NAMALWA (cell line): ENCODE data around the gene FAM3A.
A peak's percentile ranks its signal among the peaks of the same experiment; 100 is the strongest.

Source experiments
- DNase-seq: peaks from one replicate; pipeline ENCODE4 v3.0.0-alpha.2; 2015; ENCODE audit warnings: low spot score

FAM3A gene

GRCh38 chrX:154534526-154535322, 18.7 kb upstream of the FAM3A start:
- DNase-seq: peak; percentile 83

DNA sequence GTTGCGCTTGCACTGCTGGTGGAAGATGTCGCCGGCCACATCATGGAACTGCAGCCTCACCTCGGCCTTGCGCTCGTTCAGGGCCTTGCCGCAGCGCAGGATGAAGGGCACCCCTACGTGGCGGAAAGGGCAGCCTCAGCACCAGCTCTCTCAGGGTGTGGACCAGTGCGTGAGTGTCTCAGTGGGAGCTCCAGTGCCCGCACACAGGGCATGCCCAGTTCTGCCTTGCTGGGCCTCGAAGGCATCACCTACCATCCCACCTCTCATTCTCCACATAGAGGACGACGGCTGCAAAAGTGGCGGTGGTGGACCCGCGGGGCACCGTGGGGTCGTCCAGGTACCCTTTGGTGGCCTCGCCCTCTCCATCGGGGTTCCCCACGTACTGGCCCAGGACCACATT, 16.7 kb upstream of the FAM3A start:
- no peak for DNase-seq

- no peak for DNase-seq
These were observed 15.6 kb upstream of the FAM3A start for GRCh38 chrX:154531626-154532025.

DNA sequence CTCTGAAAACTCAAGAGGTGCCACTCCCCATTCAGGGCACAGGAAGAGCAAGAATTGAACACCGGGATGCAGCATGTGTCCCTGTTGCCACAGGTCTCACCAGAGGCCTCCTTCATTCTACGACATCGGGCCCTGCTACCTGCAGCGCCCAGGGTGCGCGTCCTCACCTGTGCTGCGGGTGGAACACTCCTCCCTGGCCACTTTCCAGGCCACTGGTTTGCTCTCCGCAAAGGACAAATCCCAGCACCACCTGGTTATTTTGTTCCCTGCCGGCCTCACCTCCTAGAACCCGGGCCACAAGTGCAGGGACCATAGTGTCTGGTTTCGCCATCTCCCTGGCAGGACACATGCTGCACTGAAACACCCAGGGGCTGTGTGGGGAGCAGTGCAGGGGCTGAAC, 14.3 kb upstream of the FAM3A start:
- no peak for DNase-seq

- no peak for DNase-seq
These were observed 13.2 kb upstream of the FAM3A start for GRCh38 chrX:154529206-154529612.

- DNase-seq: peak; percentile 80
These were observed 11.1 kb upstream of the FAM3A start for GRCh38 chrX:154526901-154527675.

GRCh38 chrX:154525606-154526490, 9.8 kb upstream of the FAM3A start:
- DNase-seq: no peak

DNA sequence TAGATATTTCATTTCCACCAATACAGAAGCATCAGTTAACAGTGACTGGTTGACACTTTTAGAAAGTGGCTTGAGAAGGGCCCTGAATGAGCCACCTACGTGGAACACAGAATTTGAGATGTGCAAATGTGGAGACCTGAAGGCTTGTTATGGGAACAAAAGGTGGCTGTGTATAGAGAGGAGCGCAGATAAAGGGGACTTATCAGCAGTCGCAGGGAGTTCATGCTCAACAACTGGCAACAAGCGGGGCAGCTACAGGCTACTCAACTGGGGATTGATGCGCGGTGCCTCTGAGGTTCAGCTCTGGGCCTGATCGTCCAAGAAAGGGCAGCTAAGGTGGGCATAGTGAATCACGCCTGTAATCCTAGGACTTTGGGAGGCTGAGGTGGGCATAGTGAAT, 3.4 kb upstream of the FAM3A start:
- no peak for DNase-seq

GRCh38 chrX:154517101-154517781, 1.2 kb upstream of the FAM3A start:
- DNase-seq: no peak

GRCh38 chrX:154516656-154517100, 646 bp upstream of the FAM3A start:
- DNase-seq: peak; percentile 32

DNA sequence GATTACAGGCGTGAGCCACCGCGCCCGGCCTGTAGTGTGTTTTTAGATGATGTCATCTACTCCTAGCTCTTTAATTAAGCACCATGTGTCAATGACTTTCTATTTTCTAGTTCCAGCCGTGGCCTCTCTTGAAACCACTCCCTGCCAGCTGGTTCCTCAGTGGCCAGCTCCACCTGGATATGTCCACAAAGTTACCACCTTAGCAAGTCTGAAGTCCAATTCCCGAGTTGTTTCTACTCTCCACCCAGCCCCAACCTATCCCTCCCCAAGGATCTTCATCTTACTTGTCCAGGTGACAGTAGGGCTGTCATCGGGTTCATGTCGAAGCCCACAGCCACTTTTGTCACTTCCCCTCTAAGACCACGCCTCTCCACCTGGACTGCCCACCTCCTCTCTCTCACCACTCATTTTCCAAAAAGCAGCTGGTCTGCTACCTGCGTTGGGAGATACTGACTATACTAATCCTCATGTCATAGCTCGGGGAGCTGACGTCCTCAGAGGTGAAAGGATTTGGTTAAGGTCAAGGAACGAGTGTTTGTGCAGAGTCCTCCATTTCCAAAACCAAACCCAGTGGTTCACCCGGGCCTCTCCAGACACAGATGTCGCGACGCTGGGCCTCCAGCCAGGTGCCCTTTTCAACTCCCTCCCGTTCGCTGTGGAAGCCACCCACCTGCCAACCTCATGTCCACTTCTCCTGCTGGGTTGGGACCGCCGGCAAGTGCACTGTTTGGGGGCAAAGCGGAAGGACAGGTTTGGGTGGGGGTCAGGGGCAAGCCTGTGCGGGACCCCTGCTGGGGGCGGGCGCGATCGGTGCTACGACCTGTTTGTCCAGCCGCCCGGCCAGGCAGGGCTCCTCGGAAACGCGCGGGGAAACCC, 704 bp downstream of the FAM3A start:
- peak; percentile 47 for DNase-seq

DNA sequence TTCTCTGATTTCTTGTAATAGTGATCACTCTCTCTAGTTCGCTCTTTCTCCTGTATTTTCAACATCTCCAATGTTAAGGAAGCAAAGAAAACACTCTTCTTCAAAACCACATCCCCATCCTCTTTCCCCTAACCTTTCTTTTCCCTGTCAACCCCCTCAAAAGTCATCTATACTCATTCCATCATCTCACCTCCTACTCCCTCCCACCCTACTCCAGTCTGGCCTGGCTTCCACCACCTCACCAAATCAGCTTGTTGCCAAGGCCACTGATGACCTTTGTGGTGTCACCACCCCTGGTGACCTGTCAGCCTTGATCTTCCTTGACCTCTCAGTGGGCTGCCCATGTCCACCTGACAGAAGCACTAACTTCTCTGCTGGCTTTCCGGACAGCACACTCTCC, 2.3 kb downstream of the FAM3A start:
- no peak for DNase-seq

- DNase-seq: no peak
These were observed 3.0 kb downstream of the FAM3A start for GRCh38 chrX:154512879-154513553.

GRCh38 chrX:154511761-154512160, 4.3 kb downstream of the FAM3A start:
- no peak for DNase-seq

- no peak for DNase-seq
These were observed 6.6 kb downstream of the FAM3A start for GRCh38 chrX:154509455-154509854.

DNA sequence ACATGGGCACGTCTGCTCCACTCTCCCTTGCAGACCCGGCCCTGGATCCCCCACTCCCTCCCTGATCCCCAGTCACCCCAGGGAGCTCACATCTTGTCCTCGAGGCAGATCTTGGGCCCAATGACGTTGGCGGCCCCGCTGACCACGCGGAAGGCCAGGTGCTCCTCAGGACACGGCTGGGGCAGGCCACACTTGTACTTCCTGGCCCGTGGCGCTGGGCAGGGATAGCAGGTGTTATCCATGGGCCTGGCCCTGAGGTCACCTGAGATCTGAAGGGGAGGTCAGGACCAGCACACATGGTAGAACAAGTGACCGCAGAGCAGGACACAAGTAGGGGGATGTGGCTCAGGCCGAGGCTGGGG, 7.7 kb downstream of the FAM3A start:
- no peak for DNase-seq

DNA sequence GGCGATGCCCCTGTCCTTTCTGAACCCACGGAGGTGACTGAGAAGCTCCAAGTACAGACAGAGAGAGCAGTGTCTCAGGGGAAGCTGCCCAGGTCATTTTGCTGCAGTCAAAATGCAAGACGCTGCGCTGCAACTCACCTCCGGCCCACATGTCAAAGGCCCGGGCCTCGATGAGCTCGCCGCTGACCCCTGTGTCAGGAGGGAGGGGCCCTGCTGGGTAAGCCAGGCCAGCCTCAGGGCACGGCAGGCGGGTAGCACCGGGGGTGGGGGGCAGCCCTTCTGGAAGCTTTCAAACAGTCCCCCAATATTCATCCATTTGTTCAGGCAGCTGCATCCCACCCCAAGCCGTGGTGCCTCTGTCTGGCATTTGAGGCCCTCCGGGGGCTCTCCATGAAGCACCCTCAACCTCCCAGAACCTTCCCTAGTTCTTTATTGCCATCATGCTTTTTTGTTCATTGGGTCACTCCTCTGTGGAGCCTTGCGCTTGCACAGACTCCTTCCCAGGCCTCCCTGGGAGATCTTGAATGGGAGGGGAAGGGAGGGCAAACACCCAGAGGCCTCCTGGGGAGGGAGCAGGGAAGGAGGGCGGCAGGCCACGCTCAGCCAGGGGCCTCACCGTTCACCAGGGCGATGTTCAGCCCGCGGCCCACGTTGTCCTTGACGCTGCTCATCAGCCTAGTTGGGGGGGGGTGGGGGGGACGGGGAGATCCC, 8.2 kb downstream of the FAM3A start:
- no peak for DNase-seq

DNA sequence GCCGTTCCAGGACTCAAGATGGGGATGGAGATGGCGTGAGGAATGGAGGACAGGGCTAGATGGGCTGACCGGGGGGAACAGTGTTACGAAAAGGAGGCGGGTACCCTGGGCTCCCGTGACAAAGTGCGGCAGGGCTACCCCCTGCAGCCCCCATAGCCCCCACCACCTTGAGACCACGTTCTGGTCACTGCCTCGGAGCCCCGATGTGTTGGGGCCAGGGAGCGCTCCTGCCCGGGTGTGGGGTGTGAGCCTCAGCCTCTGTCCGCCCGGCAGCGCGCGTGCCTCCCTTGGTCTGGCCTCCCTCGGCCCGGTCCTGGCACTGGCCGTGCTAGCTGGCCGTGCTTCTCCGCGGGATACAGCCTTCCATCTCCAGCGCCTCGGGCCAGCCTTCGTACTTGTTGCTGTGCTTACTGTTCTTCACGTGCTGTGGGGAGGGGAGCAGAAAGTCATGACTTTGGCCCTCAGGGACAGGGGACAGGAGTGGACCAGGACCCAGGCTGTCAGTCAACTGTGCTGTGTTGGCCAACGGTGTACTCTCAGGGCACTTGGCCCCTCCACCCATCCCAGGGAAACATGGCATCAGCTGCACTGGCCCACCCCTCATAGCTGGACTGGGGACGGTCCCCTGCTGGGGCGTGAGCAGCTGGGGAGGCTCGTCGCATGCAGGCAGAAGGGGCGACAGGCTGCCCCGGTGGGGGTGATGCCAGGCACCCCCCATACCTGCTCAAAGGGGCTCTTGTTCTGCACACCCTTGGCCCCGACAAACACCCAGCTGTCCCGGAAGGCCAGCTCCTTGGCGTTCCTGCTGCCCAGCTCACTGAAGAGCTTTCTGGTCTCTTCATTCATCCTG, 9.3 kb downstream of the FAM3A start:
- no peak for DNase-seq

GRCh38 chrX:154505734-154506133, 10.3 kb downstream of the FAM3A start:
- DNase-seq: no peak
